D721Med (cell line): Measurements from ENCODE around the gene OR5B21.

ENCODE experiments used
- DNase-seq: peaks from one replicate; pipeline ENCODE4 v3.0.0; 2011; ENCODE audit warnings: low spot score; ENCODE audit not compliant: insufficient read length
- FAIRE-seq: peaks from 2 replicates; lab custom pipeline; 2011; peaks lifted over from hg19 to GRCh38; lab: Jason Lieb, UNC
- TF ChIP-seq, protein P1 (sequence below): IDR thresholded peaks from 2 replicates; pipeline ENCODE4 v1.5.1; 2012; ENCODE audit warnings: mild to moderate bottlenecking, control low read depth; ENCODE audit not compliant: insufficient read depth; ENCODE audit errors: missing control alignments

Gene OR5B21

DNA sequence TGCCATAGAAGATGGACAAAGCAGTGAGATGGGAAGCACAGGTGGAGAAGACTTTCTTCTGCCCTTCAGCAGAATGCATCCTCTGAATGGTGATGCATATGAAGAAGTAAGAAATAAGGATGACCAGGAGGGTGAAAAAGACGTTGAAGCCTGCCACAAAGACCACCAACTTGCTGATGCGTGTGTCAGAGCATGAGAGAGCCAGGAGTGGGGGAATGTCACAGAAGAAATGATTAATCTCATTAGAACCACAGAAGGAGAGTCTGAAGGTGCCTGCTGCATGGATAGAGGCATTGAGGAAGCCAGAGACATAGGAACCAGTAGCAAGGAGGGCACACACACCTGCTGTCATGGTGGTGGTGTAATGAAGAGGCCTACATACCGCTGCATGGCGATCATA, 550 bp downstream of the OR5B21 start:
- TF ChIP-seq, protein P1, sequence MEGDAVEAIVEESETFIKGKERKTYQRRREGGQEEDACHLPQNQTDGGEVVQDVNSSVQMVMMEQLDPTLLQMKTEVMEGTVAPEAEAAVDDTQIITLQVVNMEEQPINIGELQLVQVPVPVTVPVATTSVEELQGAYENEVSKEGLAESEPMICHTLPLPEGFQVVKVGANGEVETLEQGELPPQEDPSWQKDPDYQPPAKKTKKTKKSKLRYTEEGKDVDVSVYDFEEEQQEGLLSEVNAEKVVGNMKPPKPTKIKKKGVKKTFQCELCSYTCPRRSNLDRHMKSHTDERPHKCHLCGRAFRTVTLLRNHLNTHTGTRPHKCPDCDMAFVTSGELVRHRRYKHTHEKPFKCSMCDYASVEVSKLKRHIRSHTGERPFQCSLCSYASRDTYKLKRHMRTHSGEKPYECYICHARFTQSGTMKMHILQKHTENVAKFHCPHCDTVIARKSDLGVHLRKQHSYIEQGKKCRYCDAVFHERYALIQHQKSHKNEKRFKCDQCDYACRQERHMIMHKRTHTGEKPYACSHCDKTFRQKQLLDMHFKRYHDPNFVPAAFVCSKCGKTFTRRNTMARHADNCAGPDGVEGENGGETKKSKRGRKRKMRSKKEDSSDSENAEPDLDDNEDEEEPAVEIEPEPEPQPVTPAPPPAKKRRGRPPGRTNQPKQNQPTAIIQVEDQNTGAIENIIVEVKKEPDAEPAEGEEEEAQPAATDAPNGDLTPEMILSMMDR = no peak

DNA sequence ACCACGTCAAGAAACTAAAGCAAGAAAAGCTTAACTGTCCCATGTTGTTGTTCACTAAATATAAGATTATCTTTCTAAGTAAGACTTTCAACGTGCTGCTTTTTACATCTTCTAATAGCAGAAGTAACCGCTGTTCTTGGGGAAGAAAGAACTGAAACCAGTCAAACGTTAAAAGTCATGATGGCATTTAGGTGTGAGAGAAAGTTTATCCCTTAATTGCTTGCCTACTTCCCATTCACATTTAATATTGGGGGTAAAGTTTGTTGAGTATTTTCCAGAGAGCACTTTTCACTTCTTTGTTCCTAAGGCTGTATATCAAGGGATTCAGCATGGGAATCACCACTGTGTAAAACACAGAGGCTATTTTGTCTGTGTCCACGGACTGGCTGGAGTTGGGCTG, 970 bp downstream of the OR5B21 start:
- DNase-seq (no peak), FAIRE-seq (no peak)
- TF ChIP-seq, protein P1 = no peak

More for the DNA sequence above, 550 bp downstream of the OR5B21 start:
- DNase-seq = no peak
- no peak for FAIRE-seq

DNA sequence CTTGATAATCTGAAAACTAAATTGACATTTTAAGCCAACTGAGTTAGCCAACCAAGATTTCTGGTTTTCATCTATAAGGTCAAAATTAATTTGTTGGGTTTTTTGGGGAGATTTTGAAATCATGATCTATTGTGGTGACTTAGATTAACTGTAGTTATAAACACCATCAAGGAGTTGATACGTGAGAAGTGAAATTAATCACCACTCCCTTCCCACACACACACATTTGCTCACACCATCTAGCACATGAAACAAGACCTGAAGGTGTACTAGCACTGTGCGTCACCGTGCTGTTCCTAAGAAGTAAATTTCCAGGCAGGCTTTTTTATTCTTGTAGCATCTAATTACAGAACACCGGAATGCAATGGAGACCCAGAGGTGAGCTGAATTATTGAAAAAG, 2.1 kb downstream of the OR5B21 start:
- no peak for DNase-seq
- TF ChIP-seq, protein P1 = no peak
- FAIRE-seq = no peak

DNA sequence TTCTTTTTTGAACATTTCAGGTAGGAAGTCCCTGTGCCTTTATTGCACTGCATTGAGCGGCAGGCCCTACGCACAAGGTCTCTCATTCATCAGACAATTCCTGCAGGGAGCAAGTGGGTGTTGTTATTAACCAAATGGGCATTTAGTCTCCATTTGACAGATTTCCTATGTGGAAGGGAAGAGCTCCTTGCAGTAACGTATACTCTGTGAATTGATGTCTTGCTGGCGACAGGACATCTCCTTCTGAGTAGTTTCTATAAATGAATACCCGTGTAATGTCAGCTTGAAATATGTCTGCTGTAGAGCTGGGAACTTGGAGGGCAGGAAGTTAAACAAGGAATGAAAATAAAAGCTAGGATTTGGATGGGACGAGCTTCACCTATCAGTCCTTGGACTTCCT, 3.7 kb downstream of the OR5B21 start:
- DNase-seq (no peak), FAIRE-seq (no peak)
- TF ChIP-seq, protein P1 = no peak

DNA sequence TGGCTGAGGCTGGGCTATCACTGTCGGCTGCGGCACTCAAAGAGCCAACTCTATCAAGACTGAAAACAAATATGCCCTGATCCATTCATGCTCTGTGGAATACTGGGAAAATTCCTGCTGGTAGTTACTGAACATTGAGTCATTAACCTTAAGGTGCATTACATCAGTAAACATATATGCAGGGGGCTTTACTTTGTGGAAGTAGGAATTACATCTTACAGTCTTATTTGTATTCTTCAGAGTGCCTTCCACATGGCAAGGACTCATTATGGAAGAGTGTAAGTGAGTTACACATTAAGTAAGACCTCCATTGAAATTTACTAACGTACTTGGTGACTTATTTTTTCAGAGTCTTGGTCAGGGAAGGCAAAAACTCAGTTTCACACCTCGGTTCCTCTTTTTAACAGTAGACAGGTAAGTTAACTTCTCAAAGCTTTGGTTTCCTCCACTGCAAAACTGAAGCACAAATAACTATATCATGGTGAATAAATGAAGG, 4.5 kb downstream of the OR5B21 start:
- no peak for FAIRE-seq
- DNase-seq = no peak
- TF ChIP-seq, protein P1 = no peak

DNA sequence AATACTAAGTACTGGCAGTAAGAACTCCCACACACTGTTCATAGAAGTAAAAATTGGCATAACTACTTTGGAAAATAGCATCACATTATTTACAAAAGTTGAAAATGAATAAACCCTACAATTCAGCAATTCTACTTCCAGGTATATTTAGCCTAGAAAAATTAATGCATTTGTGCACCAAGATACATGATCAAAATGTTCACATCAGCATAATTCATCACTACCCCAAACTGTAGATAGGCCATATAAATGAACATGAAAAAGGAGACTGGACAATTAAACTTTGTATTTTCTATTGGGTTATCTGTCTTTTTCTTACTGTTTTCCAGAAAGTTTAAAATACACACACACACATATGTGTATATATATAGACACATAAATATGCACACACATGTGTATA, 5.9 kb downstream of the OR5B21 start:
- TF ChIP-seq, protein P1 = no peak
- no peak for DNase-seq
- no peak for FAIRE-seq

DNA sequence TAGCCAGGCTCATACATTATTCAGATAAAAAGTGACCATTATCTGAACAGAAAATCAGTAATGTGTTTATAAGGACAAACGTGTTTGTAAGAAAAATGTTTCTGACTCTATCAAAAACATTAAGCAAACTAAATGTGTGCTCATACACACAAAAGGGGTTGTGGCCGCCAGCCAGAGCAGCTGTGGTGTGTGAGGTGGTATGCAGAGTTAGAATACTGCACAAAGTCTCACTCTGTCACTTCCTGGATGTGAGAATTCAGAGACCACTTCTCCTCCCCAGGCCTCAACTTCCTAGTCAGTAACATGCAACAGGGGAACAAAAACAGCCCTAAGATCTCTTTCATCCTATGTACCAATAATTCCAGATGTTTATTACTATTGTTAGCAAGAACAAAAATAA, 9.4 kb downstream of the OR5B21 start:
- FAIRE-seq (no peak), DNase-seq (no peak)
- TF ChIP-seq, protein P1 = no peak
